T-helper 2 cell treated with Interferon-gamma antibody and Interleukin-4, amounts not matched to agents 5 μg/mL and 100 μg/mL, for 36 hours (primary cell): ENCODE data around the gene FAM181A.

Experiments
- DNase-seq: peaks from one replicate; pipeline ENCODE4 v3.0.0; 2021; ENCODE audit warnings: low spot score
- H3K27ac Mint-ChIP-seq: one replicate; pipeline ENCODE4 v1.8.0; 2021; ENCODE audit warnings: mild to moderate bottlenecking, mixed read lengths
- H3K27me3 Mint-ChIP-seq: one replicate; pipeline ENCODE4 v1.8.0; 2021; ENCODE audit warnings: low read depth, mixed read lengths
- H3K36me3 Mint-ChIP-seq: one replicate; pipeline ENCODE4 v1.8.0; 2021; ENCODE audit warnings: low read depth, mixed read lengths
- H3K4me1 Mint-ChIP-seq: one replicate; pipeline ENCODE4 v1.8.0; 2021; ENCODE audit warnings: low read depth, mixed read lengths
- H3K4me3 Mint-ChIP-seq: one replicate; pipeline ENCODE4 v1.8.0; 2022; ENCODE audit warnings: mild to moderate bottlenecking, moderate library complexity, mixed read lengths
- H3K9me3 Mint-ChIP-seq: one replicate; pipeline ENCODE4 v1.8.0; 2021; ENCODE audit warnings: mixed read lengths

Gene FAM181A

GRCh38 chr14:93926873-93927799 is at the start of gene FAM181A:
Gene FAM181A (plus strand): TSS chr14:93927344. CDS start chr14:93928286, 942 bp downstream.
- H3K4me3 Mint-ChIP-seq: no peak within 1 kb of the TSS
- H3K27ac Mint-ChIP-seq: no peak within 1 kb of the TSS
- DNase-seq: no peak
- no peaks in the 10 kb centered on the region for H3K36me3 Mint-ChIP-seq
- no peaks in the 10 kb centered on the region for H3K27me3 Mint-ChIP-seq
- H3K4me1 Mint-ChIP-seq: no peaks in the 10 kb centered on the region
- no peaks in the 10 kb centered on the region for H3K9me3 Mint-ChIP-seq

GRCh38 chr14:93878212-93878611 is 48.9 kb upstream of the FAM181A start:
- no peak overlapping the region for H3K27ac Mint-ChIP-seq
- H3K27me3 Mint-ChIP-seq: peaks cover 2% of the 10 kb centered on the region
- peaks cover 3% of the 10 kb centered on the region for H3K9me3 Mint-ChIP-seq
- H3K36me3 Mint-ChIP-seq: no peaks in the 10 kb centered on the region
- DNase-seq: no peak
- H3K4me3 Mint-ChIP-seq: no peak overlapping the region
- H3K4me1 Mint-ChIP-seq: no peaks in the 10 kb centered on the region

GRCh38 chr14:93878871-93879270 is 48.3 kb upstream of the FAM181A start:
- Mint-ChIP-seq H3K4me3 (no peak overlapping the region), H3K27me3 (peaks cover 2% of the 10 kb centered on the region), H3K27ac (no peak overlapping the region), H3K9me3 (peaks cover 3% of the 10 kb centered on the region), H3K36me3 (no peaks in the 10 kb centered on the region), H3K4me1 (no peaks in the 10 kb centered on the region)
- no peak for DNase-seq

- H3K9me3 Mint-ChIP-seq: peaks cover 3% of the 10 kb centered on the region
- H3K27me3 Mint-ChIP-seq: peaks cover 2% of the 10 kb centered on the region
- H3K36me3 Mint-ChIP-seq: no peaks in the 10 kb centered on the region
- H3K4me1 Mint-ChIP-seq: no peaks in the 10 kb centered on the region
- no peak overlapping the region for H3K27ac Mint-ChIP-seq
- no peak for DNase-seq
- no peak overlapping the region for H3K4me3 Mint-ChIP-seq
Observed at GRCh38 chr14:93879362-93879983, 47.7 kb upstream of the FAM181A start.

GRCh38 chr14:93880021-93880820 is 46.9 kb upstream of the FAM181A start:
- H3K4me1 Mint-ChIP-seq: peaks cover 6% of the 10 kb centered on the region
- H3K36me3 Mint-ChIP-seq: no peaks in the 10 kb centered on the region
- H3K27ac Mint-ChIP-seq: no peak overlapping the region
- no peak overlapping the region for H3K4me3 Mint-ChIP-seq
- peaks cover 3% of the 10 kb centered on the region for H3K9me3 Mint-ChIP-seq
- DNase-seq: no peak
- H3K27me3 Mint-ChIP-seq: peaks cover 7% of the 10 kb centered on the region

GRCh38 chr14:93884950-93885349 is 42.2 kb upstream of the FAM181A start:
- no peak for DNase-seq
- peaks cover 3% of the 10 kb centered on the region for H3K9me3 Mint-ChIP-seq
- H3K4me1 Mint-ChIP-seq: peaks cover 6% of the 10 kb centered on the region
- H3K36me3 Mint-ChIP-seq: no peaks in the 10 kb centered on the region
- H3K4me3 Mint-ChIP-seq: no peak overlapping the region
- peaks cover 24% of the 10 kb centered on the region for H3K27me3 Mint-ChIP-seq
- no peak overlapping the region for H3K27ac Mint-ChIP-seq

GRCh38 chr14:93888995-93889394 is 38.1 kb upstream of the FAM181A start:
- no peak overlapping the region for H3K4me3 Mint-ChIP-seq
- H3K27me3 Mint-ChIP-seq: peaks cover 25% of the 10 kb centered on the region
- H3K36me3 Mint-ChIP-seq: no peaks in the 10 kb centered on the region
- H3K27ac Mint-ChIP-seq: no peak overlapping the region
- no peak for DNase-seq
- H3K9me3 Mint-ChIP-seq: no peaks in the 10 kb centered on the region
- peaks cover 6% of the 10 kb centered on the region for H3K4me1 Mint-ChIP-seq

GRCh38 chr14:93889739-93890483 is 37.2 kb upstream of the FAM181A start:
- Mint-ChIP-seq H3K4me3 (no peak overlapping the region), H3K27me3 (peaks cover 23% of the 10 kb centered on the region), H3K36me3 (no peaks in the 10 kb centered on the region), H3K27ac (no peak overlapping the region), H3K4me1 (peaks cover 2% of the 10 kb centered on the region), H3K9me3 (no peaks in the 10 kb centered on the region)
- no peak for DNase-seq

GRCh38 chr14:93891756-93892504 is 35.2 kb upstream of the FAM181A start:
- DNase-seq: no peak
- Mint-ChIP-seq H3K36me3 (no peaks in the 10 kb centered on the region), H3K9me3 (no peaks in the 10 kb centered on the region), H3K4me1 (no peaks in the 10 kb centered on the region), H3K27me3 (peaks cover 15% of the 10 kb centered on the region), H3K4me3 (no peak overlapping the region), H3K27ac (no peak overlapping the region)

- Mint-ChIP-seq H3K27me3 (peaks cover 10% of the 10 kb centered on the region), H3K9me3 (no peaks in the 10 kb centered on the region), H3K4me3 (no peak overlapping the region), H3K27ac (no peak overlapping the region), H3K36me3 (no peaks in the 10 kb centered on the region), H3K4me1 (no peaks in the 10 kb centered on the region)
- no peak for DNase-seq
Observed at GRCh38 chr14:93892505-93892839, 34.7 kb upstream of the FAM181A start.

GRCh38 chr14:93892923-93893558 is 34.1 kb upstream of the FAM181A start:
- Mint-ChIP-seq H3K9me3 (no peaks in the 10 kb centered on the region), H3K27ac (no peak overlapping the region), H3K4me3 (no peak overlapping the region), H3K36me3 (no peaks in the 10 kb centered on the region), H3K4me1 (no peaks in the 10 kb centered on the region), H3K27me3 (peaks cover 8% of the 10 kb centered on the region)
- DNase-seq: peak; percentile 40

GRCh38 chr14:93893661-93894261 is 33.4 kb upstream of the FAM181A start:
- Mint-ChIP-seq H3K27me3 (peaks cover 3% of the 10 kb centered on the region), H3K27ac (no peak overlapping the region), H3K9me3 (no peaks in the 10 kb centered on the region), H3K4me1 (no peaks in the 10 kb centered on the region), H3K36me3 (no peaks in the 10 kb centered on the region), H3K4me3 (no peak overlapping the region)
- DNase-seq: no peak
